Measurements from ENCODE around the gene CACNA1H. TPM values are rescaled to one million over a fixed set of nuclear protein-coding genes. Genes with fewer than 3 reads are reported as not detected.

The CACNA1H gene
- total RNA-seq, 3 donors from 2014 or later (not counting 1 experiment from before 2014, with no cell fraction given), result 1.1 to 1.5 (median 1.3) TPM

DNA sequence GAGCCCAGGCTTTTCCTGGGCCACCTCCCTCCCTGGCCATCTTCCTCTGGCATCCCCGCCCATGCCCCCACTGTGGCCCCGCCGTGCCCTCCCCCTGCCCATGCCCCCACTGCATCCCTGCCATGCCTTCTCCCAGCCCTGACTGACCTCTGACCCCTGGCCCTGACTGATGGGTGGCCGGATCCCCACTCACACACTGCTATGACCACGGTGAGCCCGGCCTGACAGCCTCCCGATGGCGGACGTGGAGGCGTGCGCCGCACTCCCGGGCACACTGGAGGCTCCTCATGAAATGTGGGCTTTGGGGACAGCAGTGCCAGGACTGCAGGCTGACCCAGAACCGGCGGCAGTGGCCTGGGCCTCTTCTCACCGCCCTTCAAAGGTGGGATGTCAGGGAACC is 46.2 kb upstream of the CACNA1H start:
- H3K27ac ChIP-seq (ENCODE audit: low read length), result no peak overlapping the region
- H3K9me3 ChIP-seq (ENCODE audit: control insufficient read depth, insufficient read depth, low read length), result no peaks in the 10 kb centered on the region
- H3K27me3 ChIP-seq (ENCODE audit: control insufficient read depth, insufficient read depth, low read length), result peaks cover 8% of the 10 kb centered on the region
- ATAC-seq, result no peak
- H3K4me1 ChIP-seq (ENCODE audit: control insufficient read depth, insufficient read depth, low read length), result peaks cover 6% of the 10 kb centered on the region
- Mint-ChIP-seq H3K27ac (no peak overlapping the region), H3K4me3 (no peak overlapping the region), H3K4me1 (no peaks in the 10 kb centered on the region), H3K27me3 (ENCODE audit: low read depth in 2 of 2) (no peaks in the 10 kb centered on the region), H3K9me3 (no peaks in the 10 kb centered on the region), H3K36me3 (no peaks in the 10 kb centered on the region)
- whole genome bisulfite sequencing (ENCODE audit: insufficient coverage), result 84% methylated on average over 16 of the region's 16 CpGs
- DNase-seq, result no peak
- intact Hi-C loops (cut with micrococcal nuclease), result no loop called here
- TF ChIP-seq, protein P1, sequence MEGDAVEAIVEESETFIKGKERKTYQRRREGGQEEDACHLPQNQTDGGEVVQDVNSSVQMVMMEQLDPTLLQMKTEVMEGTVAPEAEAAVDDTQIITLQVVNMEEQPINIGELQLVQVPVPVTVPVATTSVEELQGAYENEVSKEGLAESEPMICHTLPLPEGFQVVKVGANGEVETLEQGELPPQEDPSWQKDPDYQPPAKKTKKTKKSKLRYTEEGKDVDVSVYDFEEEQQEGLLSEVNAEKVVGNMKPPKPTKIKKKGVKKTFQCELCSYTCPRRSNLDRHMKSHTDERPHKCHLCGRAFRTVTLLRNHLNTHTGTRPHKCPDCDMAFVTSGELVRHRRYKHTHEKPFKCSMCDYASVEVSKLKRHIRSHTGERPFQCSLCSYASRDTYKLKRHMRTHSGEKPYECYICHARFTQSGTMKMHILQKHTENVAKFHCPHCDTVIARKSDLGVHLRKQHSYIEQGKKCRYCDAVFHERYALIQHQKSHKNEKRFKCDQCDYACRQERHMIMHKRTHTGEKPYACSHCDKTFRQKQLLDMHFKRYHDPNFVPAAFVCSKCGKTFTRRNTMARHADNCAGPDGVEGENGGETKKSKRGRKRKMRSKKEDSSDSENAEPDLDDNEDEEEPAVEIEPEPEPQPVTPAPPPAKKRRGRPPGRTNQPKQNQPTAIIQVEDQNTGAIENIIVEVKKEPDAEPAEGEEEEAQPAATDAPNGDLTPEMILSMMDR (IDR thresholded peaks at IDR 0.05), result no peak
- no peaks in the 10 kb centered on the region for H3K36me3 ChIP-seq (ENCODE audit: control insufficient read depth, insufficient read depth, low read length)
- H3K4me3 ChIP-seq (ENCODE audit: low read length), result no peak overlapping the region

DNA sequence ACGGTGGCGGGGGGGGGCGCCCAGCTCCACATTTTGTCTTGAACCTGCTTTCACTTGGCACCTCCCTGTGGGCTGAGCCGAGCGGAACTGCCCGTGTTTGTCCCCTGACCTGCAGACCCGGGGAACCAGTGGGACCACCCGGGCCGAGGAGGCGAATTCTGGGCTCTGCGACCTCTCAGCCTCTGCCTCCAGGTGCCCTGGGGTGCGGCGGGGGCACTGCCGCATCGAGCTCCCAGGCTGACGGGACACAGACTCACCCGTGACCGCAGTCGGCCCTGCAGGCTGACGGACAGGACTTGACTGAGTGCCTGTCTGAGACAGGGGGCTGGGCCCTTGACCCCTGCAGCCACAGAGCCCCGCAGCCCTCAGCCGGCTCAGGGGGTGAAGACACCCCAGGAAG is 45.8 kb upstream of the CACNA1H start:
- peaks cover 6% of the 10 kb centered on the region for H3K4me1 ChIP-seq (ENCODE audit: control insufficient read depth, insufficient read depth, low read length)
- no peaks in the 10 kb centered on the region for H3K9me3 Mint-ChIP-seq
- no peak overlapping the region for H3K4me3 ChIP-seq (ENCODE audit: low read length)
- no peak for ATAC-seq
- H3K36me3 ChIP-seq (ENCODE audit: control insufficient read depth, insufficient read depth, low read length), result no peaks in the 10 kb centered on the region
- H3K4me1 Mint-ChIP-seq, result no peaks in the 10 kb centered on the region
- H3K27me3 ChIP-seq (ENCODE audit: control insufficient read depth, insufficient read depth, low read length), result peaks cover 8% of the 10 kb centered on the region
- intact Hi-C loops (cut with micrococcal nuclease), result no loop called here
- no peaks in the 10 kb centered on the region for H3K27me3 Mint-ChIP-seq (ENCODE audit: low read depth in 2 of 2)
- no peak overlapping the region for H3K27ac Mint-ChIP-seq
- TF ChIP-seq, protein P1 (IDR thresholded peaks at IDR 0.05), result no peak
- H3K9me3 ChIP-seq (ENCODE audit: control insufficient read depth, insufficient read depth, low read length), result no peaks in the 10 kb centered on the region
- WGBS (ENCODE audit: insufficient coverage), result 77% methylated on average over 22 of the region's 22 CpGs
- DNase-seq, result no peak
- H3K27ac ChIP-seq (ENCODE audit: low read length), result no peak overlapping the region
- no peak overlapping the region for H3K4me3 Mint-ChIP-seq
- no peaks in the 10 kb centered on the region for H3K36me3 Mint-ChIP-seq

DNA sequence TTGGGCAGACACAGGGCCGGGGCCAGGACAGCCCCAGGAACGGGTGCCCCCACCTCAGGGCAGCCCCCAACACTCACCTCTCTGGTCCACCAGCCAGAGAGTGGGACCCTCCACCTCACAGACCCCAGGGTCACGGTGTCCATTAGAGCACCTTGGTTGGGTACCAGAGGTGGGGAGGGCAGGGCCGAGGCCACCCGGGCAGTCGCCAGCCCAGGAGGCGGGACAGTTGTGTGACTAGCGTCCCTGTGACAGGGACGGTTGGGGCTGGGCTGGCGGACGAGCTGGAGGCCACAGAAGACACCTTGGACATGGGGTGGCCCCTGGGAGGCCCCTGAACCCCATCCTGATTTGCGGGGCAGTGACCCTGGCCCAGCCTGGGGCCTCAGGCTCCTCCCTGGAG is 45.2 kb upstream of the CACNA1H start:
- Histone ChIP-seq H3K36me3 (ENCODE audit: control insufficient read depth, insufficient read depth, low read length) (no peaks in the 10 kb centered on the region), H3K4me1 (ENCODE audit: control insufficient read depth, insufficient read depth, low read length) (peaks cover 6% of the 10 kb centered on the region), H3K9me3 (ENCODE audit: control insufficient read depth, insufficient read depth, low read length) (no peaks in the 10 kb centered on the region), H3K27ac (ENCODE audit: low read length) (no peak overlapping the region), H3K4me3 (ENCODE audit: low read length) (no peak overlapping the region), H3K27me3 (ENCODE audit: control insufficient read depth, insufficient read depth, low read length) (peaks cover 8% of the 10 kb centered on the region)
- Mint-ChIP-seq H3K9me3 (no peaks in the 10 kb centered on the region), H3K27me3 (ENCODE audit: low read depth in 2 of 2) (no peaks in the 10 kb centered on the region), H3K27ac (no peak overlapping the region), H3K4me1 (no peaks in the 10 kb centered on the region), H3K4me3 (no peak overlapping the region), H3K36me3 (no peaks in the 10 kb centered on the region)
- TF ChIP-seq, protein P1 (IDR thresholded peaks at IDR 0.05), result no peak
- no peak for DNase-seq
- intact Hi-C loops (cut with micrococcal nuclease), result no loop called here
- no peak for ATAC-seq
- WGBS (ENCODE audit: insufficient coverage), result 84% methylated on average over 12 of the region's 12 CpGs

All from natural killer cell (primary cell).